HEK293T (cell line): ENCODE measurements around the gene HPSE2.

Experiments used
- CTCF ChIA-PET: fragments of 350-600 bp; formaldehyde crosslinking; extraction: SDS; loops from one replicate; lab custom pipeline; 2021; ENCODE audit warnings: antibody characterized with exemption, inconsistent platforms; lab: Yijun Ruan, JAX
- POLR2A ChIA-PET: fragments of 350-600 bp; formaldehyde crosslinking; extraction: SDS; loops from one replicate; lab custom pipeline; 2020; ENCODE audit warnings: antibody characterized with exemption, inconsistent platforms; lab: Yijun Ruan, JAX
- DNase-seq: peaks from one replicate; pipeline ENCODE4 v3.0.0; 2012; ENCODE audit warnings: mixed read lengths; ENCODE audit errors: extremely low spot score
- ARNT ChIP-seq: fragments of 450-650 bp; IDR thresholded peaks from 2 replicates; pipeline ENCODE4 v1.6.1; 2017; ENCODE audit warnings: mild to moderate bottlenecking
- BHLHE40 ChIP-seq: fragments of 450-650 bp; IDR thresholded peaks from 2 replicates; pipeline ENCODE4 v1.6.1; 2016; ENCODE audit warnings: mild to moderate bottlenecking, moderate library complexity, borderline replicate concordance
- CTBP1 ChIP-seq: fragments of 450-650 bp; IDR thresholded peaks from 2 replicates; pipeline ENCODE4 v1.6.1; 2016; ENCODE audit warnings: borderline replicate concordance
- ELF4 ChIP-seq: fragments of 450-650 bp; IDR thresholded peaks from 2 replicates; pipeline ENCODE4 v1.6.1; 2017; ENCODE audit warnings: antibody characterized with exemption
- FOXA1 ChIP-seq: fragments of 450-650 bp; IDR thresholded peaks from 2 replicates; pipeline ENCODE4 v1.6.1; 2016; ENCODE audit warnings: mild to moderate bottlenecking
- FOXK2 ChIP-seq: fragments of 450-650 bp; IDR thresholded peaks from 2 replicates; pipeline ENCODE4 v1.6.1; 2016; ENCODE audit warnings: mild to moderate bottlenecking
- FOXM1 ChIP-seq: fragments of 450-650 bp; IDR thresholded peaks from 2 replicates; pipeline ENCODE4 v1.6.1; 2017; ENCODE audit warnings: mild to moderate bottlenecking, borderline replicate concordance
- HDGF ChIP-seq: fragments of 450-650 bp; IDR thresholded peaks from 2 replicates; pipeline ENCODE4 v1.6.1; 2017; ENCODE audit warnings: antibody characterized with exemption, borderline replicate concordance
- L3MBTL2 ChIP-seq: fragments of 450-650 bp; conservative IDR thresholded peaks from 2 replicates; pipeline ENCODE4 v1.6.1; 2016; ENCODE audit warnings: mild to moderate bottlenecking
- LEF1 ChIP-seq: fragments of 450-650 bp; IDR thresholded peaks from 2 replicates; pipeline ENCODE4 v1.6.1; 2017; ENCODE audit warnings: mild to moderate bottlenecking, borderline replicate concordance
- NFRKB ChIP-seq: fragments of 450-650 bp; IDR thresholded peaks from 2 replicates; pipeline ENCODE4 v1.6.1; 2016; ENCODE audit warnings: mild to moderate bottlenecking, moderate library complexity
- PKNOX1 ChIP-seq: fragments of 450-650 bp; IDR thresholded peaks from 2 replicates; pipeline ENCODE4 v1.6.1; 2016
- SP1 ChIP-seq: fragments of 450-650 bp; IDR thresholded peaks from 2 replicates; pipeline ENCODE4 v1.6.1; 2017
- SUZ12 ChIP-seq: fragments of 450-650 bp; IDR thresholded peaks from 2 replicates; pipeline ENCODE4 v1.6.1; 2016; ENCODE audit warnings: mild to moderate bottlenecking
- TARDBP ChIP-seq: fragments of 450-650 bp; IDR thresholded peaks from 2 replicates; pipeline ENCODE4 v1.6.1; 2016
- ZNF384 ChIP-seq: fragments of 450-650 bp; IDR thresholded peaks from 2 replicates; pipeline ENCODE4 v1.6.1; 2016

HPSE2 gene

GRCh38 chr10:99236627-99237309, 1.1 kb upstream of the HPSE2 start:
- TF ChIP-seq ZNF384 (no peak), ELF4 (no peak), HDGF (no peak), LEF1 (no peak), TARDBP (no peak)
- DNase-seq = no peak
- ChIA-PET CTCF (no interaction called here), POLR2A (no interaction called here)

- POLR2A ChIA-PET = no interaction called here
- CTCF ChIA-PET = no interaction called here
- TF ChIP-seq SP1 (no peak), NFRKB (no peak), LEF1 (no peak), HDGF (no peak)
- DNase-seq = no peak
Measured at GRCh38 chr10:99234791-99235657, 628 bp downstream of the HPSE2 start.

GRCh38 chr10:99234041-99234790, 1.4 kb downstream of the HPSE2 start:
- no peak for DNase-seq
- no peak for TF ChIP-seq FOXK2
- no peak for TF ChIP-seq TARDBP
- TF ChIP-seq FOXA1 = no peak
- TF ChIP-seq CTBP1 = no peak
- TF ChIP-seq FOXM1 = no peak
- no peak for TF ChIP-seq BHLHE40
- POLR2A ChIA-PET = no interaction called here
- CTCF ChIA-PET = no interaction called here

GRCh38 chr10:99233689-99234037, 2.0 kb downstream of the HPSE2 start:
- DNase-seq = no peak
- POLR2A ChIA-PET = no interaction called here
- TF ChIP-seq L3MBTL2 = no peak
- no peak for TF ChIP-seq FOXA1
- no peak for TF ChIP-seq SP1
- TF ChIP-seq FOXM1 = no peak
- CTCF ChIA-PET = no interaction called here

GRCh38 chr10:99233000-99233688, 2.5 kb downstream of the HPSE2 start:
- ChIA-PET CTCF (interaction anchor here (1.2 kb wide), 1 partner anchor 13 kb away, joined by 3 read pairs; no protein-coding TSS in a partner anchor), POLR2A (no interaction called here)
- TF ChIP-seq HDGF = no peak
- DNase-seq = no peak

GRCh38 chr10:99232360-99232999, 3.2 kb downstream of the HPSE2 start:
- no peak for DNase-seq
- TF ChIP-seq TARDBP (no peak), ZNF384 (no peak), CTBP1 (no peak)
- CTCF ChIA-PET = interaction anchor here (1.2 kb wide), 1 partner anchor 14 kb away, joined by 3 read pairs; no protein-coding TSS in a partner anchor
- POLR2A ChIA-PET = no interaction called here

- CTCF ChIA-PET = no interaction called here
- no peak for DNase-seq
- TF ChIP-seq SP1 (no peak), ZNF384 (no peak), SUZ12 (no peak), NFRKB (no peak), TARDBP (no peak), HDGF (no peak), BHLHE40 (no peak), LEF1 (no peak), PKNOX1 (no peak), CTBP1 (no peak), ARNT (no peak), L3MBTL2 (no peak), FOXM1 (no peak), FOXA1 (no peak), FOXK2 (no peak), ELF4 (no peak)
- POLR2A ChIA-PET = no interaction called here
Measured at GRCh38 chr10:99224766-99225165, 10.9 kb downstream of the HPSE2 start.
